Heart left ventricle (tissue), 13 donors: ENCODE results near the gene AMBP.

Source experiments
- CTCF ChIP-seq, 12 donors: fragments of 200-600 bp; sonication (generic) in 4 of 12; IDR thresholded peaks; one replicate each; pipeline versions ENCODE4 v1.5.0 to v1.8.0; 2018 to 2022; ENCODE audit warnings: antibody characterized with exemption in 12 of 12, mild to moderate bottlenecking in 5 of 12
- POLR2A ChIP-seq, 2 donors: fragments of 450-650 bp; IDR thresholded peaks; one replicate each; pipeline ENCODE4 v1.6.1; 2017; ENCODE audit warnings: antibody characterized with exemption in 2 of 2, mild to moderate bottlenecking in 2 of 2, moderate library complexity in 2 of 2
- donor health status: ischemic (EF 13 %, LVEDD 7.1; RV severe dilation, severe dysfunction).
- donor health status: DM: no; HTN: yes; CAD: no.
- donor health status: DM: no; HTN: no; CAD: no.
- donor health status: ischemic (EF 25% LVEDD 6.9; RV normal size, moderate dysfunction).
- donor health status: ischemic (EF 25% LVEDD 5.7; RV mildly dilated, moderate dysfunction).
- donor health status: ischemic (EF 35%, LVEDD 5.7; RV mildly dilated, moderate dysfunction).
- donor health status: nonischemic (EF 11% LVEDD 7.7; RV severe dilation, severe dysfunction).
- donor health status: DM: yes; HTN: yes; CAD: no.
- donor health status: PGD.
- donor health status: ischemic (EF 29% LVEDD 5.4; RV normal size, mild dysfunction).
- donor health status: nonischemic (EF 23%, LVEDD 6.1; RV moderate dilation, normal function).

- TF ChIP-seq CTCF (IDR thresholded peaks at IDR 0.05) = no peak
- TF ChIP-seq POLR2A (IDR thresholded peaks at IDR 0.05) = no peak
Measured at GRCh38 chr9:114012126-114012525, 66.0 kb downstream of the AMBP start.
